Thymus (tissue), 11 donors: Measurements from ENCODE around the gene IQCB1. TPM values are rescaled to one million over a fixed set of nuclear protein-coding genes. Genes with fewer than 3 reads are reported as not detected.

Experiments used
- DNase-seq, 9 donors: peaks; one replicate each; pipeline ENCODE4 v3.0.0-alpha.2; 2013; ENCODE audit warnings: low spot score in 9 of 9, low read depth in 6 of 9, missing footprints in 1 of 9
- H3K27ac ChIP-seq, 2 donors: one replicate each; pipeline ENCODE4 v1.5.1; 2013; ENCODE audit warnings: control low read depth in 1 of 2, low read depth in 1 of 2, low read length in 1 of 2, mild to moderate bottlenecking in 1 of 2, moderate library complexity in 1 of 2
- H3K27me3 ChIP-seq, 2 donors: one replicate each; pipeline ENCODE4 v1.5.1; 2013; ENCODE audit warnings: low read length in 1 of 2; ENCODE audit not compliant: control insufficient read depth in 2 of 2, insufficient read depth in 1 of 2
- H3K36me3 ChIP-seq, 2 donors: one replicate each; pipeline ENCODE4 v1.5.1; 2013; ENCODE audit warnings: low read length in 1 of 2, mild to moderate bottlenecking in 1 of 2, moderate library complexity in 1 of 2; ENCODE audit not compliant: control insufficient read depth in 2 of 2, insufficient read depth in 2 of 2
- H3K4me1 ChIP-seq, 2 donors: one replicate each; pipeline ENCODE4 v1.5.1; 2013; ENCODE audit warnings: low read length in 2 of 2; ENCODE audit not compliant: control insufficient read depth in 2 of 2, insufficient read depth in 2 of 2
- H3K4me3 ChIP-seq, 2 donors: one replicate each; pipeline ENCODE4 v1.5.1; 2013; ENCODE audit warnings: low read length in 2 of 2, control low read depth in 1 of 2, mild to moderate bottlenecking in 1 of 2
- H3K9me3 ChIP-seq, 2 donors: one replicate each; pipeline ENCODE4 v1.5.1; 2013; ENCODE audit warnings: low read length in 1 of 2, mild to moderate bottlenecking in 1 of 2; ENCODE audit not compliant: control insufficient read depth in 2 of 2, insufficient read depth in 1 of 2
- WGBS: extraction: QIAGEN DNeasy Blood & Tissue Kit; methylation state at CpG from one replicate; pipeline ENCODE4 v1.1.7; 2013; 5-methylcytosine and 5-hydroxymethylcytosine counted together
- polyA plus RNA-seq: library from polyadenylated mRNA; stranded (reverse); fragments of 200-250 nt; gene quantifications from one replicate; pipeline ENCODE4 v1.2.3, GENCODE V29; 2013
- total RNA-seq: library from RNA; stranded (reverse); fragments of 120-200 nt; gene quantifications from one replicate; pipeline ENCODE4 v1.2.4, GENCODE V29; 2013
- donor health status: healthy.

The IQCB1 gene
- total and polyA plus RNA-seq, 2 donors, result 24.6 to 29.1 TPM

GRCh38 chr3:121722411-121722810, 112.4 kb downstream of the IQCB1 start:
- no peak overlapping the region for H3K27ac ChIP-seq
- DNase-seq, result no peak
- peaks cover 38 to 59% of the 10 kb centered on the region in 2 donors for H3K36me3 ChIP-seq
- H3K4me1 ChIP-seq, result no peaks in the 10 kb centered on the region
- WGBS, result 82% methylated on average over 1 of the region's 1 CpG
- H3K27me3 ChIP-seq, result no peaks in the 10 kb centered on the region
- no peaks in the 10 kb centered on the region for H3K9me3 ChIP-seq
- H3K4me3 ChIP-seq, result no peak overlapping the region

GRCh38 chr3:121720163-121720562, 114.7 kb downstream of the IQCB1 start:
- Histone ChIP-seq H3K27me3 (no peaks in the 10 kb centered on the region), H3K9me3 (no peaks in the 10 kb centered on the region), H3K4me3 (no peak overlapping the region), H3K27ac (no peak overlapping the region), H3K36me3 (peaks cover 38 to 69% of the 10 kb centered on the region in 2 donors), H3K4me1 (no peaks in the 10 kb centered on the region)
- DNase-seq, result no peak

Other genes with a start within 250 kb of the IQCB1 start
- gene FBXO40, start 241.7 kb downstream of the IQCB1 start, total RNA-seq, result under 0.01 TPM
- 0.02 TPM for gene FBXO40, start 241.7 kb downstream of the IQCB1 start, polyA plus RNA-seq
- gene HCLS1, start 174.2 kb downstream of the IQCB1 start, total RNA-seq, result 128 TPM
- gene HCLS1, start 174.2 kb downstream of the IQCB1 start, polyA plus RNA-seq, result 171 TPM
- gene GOLGB1, start 85.3 kb downstream of the IQCB1 start, total RNA-seq, result 23.0 TPM
- gene GOLGB1, start 85.3 kb downstream of the IQCB1 start, polyA plus RNA-seq, result 18.0 TPM
- gene EAF2, start 149 bp upstream of the IQCB1 start, total RNA-seq, result 13.6 TPM
- 18.0 TPM for gene EAF2, start 149 bp upstream of the IQCB1 start, polyA plus RNA-seq
- gene SLC15A2, start 59.3 kb upstream of the IQCB1 start, total RNA-seq, result 1.0 TPM
- 3.2 TPM for gene SLC15A2, start 59.3 kb upstream of the IQCB1 start, polyA plus RNA-seq
- gene ILDR1, start 187.2 kb upstream of the IQCB1 start, total RNA-seq, result 0.76 TPM
- 2.1 TPM for gene ILDR1, start 187.2 kb upstream of the IQCB1 start, polyA plus RNA-seq
- 13.8 TPM for gene CD86, start 220.3 kb upstream of the IQCB1 start, total RNA-seq
- 18.0 TPM for gene CD86, start 220.3 kb upstream of the IQCB1 start, polyA plus RNA-seq